GM19193 (cell line): Measurements from ENCODE around the gene SEPTIN2.
A peak's percentile ranks its signal among the peaks of the same experiment; 100 is the strongest.

Experiments used
- POLR2A ChIP-seq: IDR thresholded peaks from 4 replicates; pipeline ENCODE4 v1.6.1; 2011; ENCODE audit not compliant: insufficient read depth, insufficient read length; ENCODE audit errors: extremely low read depth

The SEPTIN2 gene

DNA sequence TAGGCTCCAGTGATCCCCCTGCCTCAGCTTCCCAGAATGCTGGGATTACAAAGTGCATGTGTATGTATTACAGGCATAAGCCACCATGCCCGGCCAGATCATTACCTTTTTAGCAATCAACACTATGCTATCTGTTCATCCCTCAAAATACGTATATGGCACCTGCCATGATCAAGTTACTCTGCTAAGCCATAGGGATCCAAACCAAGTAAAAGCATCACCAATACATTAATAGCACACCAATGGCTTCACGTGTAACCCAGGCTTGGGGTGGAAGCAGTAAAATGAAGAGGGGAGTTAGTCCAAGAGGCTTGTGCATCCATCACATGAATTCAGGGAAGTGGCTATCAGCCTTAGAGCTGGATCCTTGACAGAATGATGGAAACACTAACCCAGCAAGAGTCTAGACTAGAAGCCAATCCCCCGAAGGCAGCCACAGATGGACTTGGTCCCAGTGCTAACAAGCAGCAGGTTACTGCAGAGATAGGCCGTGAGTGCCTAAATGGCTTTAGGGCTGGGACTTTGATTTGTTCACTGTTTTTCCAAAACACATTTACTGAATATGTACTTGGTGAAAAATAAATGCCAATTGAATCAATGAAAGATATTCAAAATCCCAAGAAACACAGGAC is 11.6 kb upstream of the SEPTIN2 start:
- no peak for TF ChIP-seq POLR2A

GRCh38 chr2:241307055-241307454 is 8.7 kb upstream of the SEPTIN2 start:
- TF ChIP-seq POLR2A: no peak

DNA sequence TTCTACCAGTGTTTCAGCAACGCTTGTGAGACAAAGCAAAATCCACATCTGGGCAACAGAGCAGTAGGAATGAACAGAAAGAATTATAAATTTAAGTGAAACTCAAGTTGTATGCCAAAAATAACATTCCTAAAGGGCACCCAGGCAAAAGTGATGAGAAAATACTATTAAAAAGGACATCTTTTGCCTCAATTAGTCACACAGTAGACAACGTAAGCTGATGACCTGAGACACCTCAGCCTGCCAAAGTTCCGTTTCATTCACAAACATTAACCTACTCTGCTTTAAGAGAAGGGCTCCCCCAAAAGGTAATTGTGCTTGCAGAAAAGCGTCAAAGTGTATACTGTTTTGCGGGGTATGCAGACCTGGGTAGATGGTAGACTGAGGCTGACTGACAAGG is 7.5 kb upstream of the SEPTIN2 start:
- no peak for TF ChIP-seq POLR2A

GRCh38 chr2:241308832-241309500 is 6.8 kb upstream of the SEPTIN2 start:
- TF ChIP-seq POLR2A: no peak

DNA sequence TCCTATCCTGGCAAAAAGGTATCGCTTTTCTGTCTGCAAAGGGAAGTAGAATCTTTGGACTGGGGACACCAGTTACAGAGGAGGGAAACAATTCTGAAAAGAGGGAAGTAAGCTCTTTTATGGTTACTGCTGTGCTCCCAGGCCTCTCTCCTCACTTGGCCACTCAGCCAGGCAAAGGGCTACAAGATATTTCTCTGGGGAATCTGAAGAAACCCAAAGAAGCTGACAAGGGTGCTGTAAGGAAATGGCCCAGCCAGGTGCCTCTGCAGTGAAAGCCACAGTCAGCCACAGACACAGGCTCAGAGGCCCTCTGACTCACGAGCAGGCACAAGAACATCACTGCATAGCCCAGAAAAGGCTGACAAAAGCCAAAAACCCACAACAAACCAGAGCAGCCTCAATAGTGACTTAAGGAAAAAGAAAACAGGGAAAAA is 6.0 kb upstream of the SEPTIN2 start:
- no peak for TF ChIP-seq POLR2A

DNA sequence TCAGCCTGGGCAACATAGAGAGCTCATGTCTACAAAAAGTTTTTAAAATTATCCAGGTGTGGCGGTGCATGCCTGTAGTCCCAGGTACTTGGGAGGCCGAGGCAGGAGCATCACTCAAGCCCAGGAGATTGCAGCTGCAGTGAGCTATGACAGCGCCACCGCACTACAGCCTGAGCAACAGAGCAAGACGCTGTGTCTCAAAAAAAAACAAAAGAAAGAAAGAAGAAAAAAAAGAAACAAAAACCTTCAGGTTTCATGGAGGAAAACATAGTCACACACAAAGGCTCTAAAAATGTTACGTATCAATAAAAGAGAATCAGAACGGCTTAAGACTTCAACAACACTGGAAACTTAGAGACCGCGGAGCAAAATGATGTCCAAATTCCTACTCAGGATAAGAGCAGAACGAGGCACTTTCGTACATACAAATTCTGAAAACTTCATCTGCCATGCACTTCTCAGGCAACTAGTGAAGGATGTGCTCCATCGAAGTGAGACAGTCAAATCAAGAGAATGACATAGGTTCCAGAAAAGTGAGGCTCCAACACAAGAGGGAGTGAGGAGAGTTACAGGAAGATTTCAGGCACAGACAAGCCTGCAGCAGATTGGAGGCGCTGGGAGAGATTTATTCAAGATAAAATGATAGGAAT is 4.7 kb upstream of the SEPTIN2 start:
- no peak for TF ChIP-seq POLR2A

DNA sequence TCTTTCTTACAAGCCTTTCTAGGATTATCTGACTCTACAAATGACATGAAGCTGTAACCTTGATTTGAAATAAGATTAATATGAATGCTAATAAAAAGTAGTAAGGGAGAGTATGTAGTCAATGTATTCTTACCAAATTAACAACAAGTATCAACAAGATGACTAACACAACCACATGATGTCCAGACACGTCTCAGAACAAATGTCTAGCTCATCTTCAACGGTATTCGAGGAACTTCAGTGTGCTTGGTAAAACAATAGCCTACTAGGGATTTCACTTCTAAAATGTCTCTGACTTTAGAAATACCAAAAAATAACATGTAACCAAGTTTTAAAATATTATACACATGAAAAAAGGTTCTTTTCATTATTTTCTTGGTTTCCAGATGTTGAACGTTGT is 3.6 kb upstream of the SEPTIN2 start:
- TF ChIP-seq POLR2A: no peak

DNA sequence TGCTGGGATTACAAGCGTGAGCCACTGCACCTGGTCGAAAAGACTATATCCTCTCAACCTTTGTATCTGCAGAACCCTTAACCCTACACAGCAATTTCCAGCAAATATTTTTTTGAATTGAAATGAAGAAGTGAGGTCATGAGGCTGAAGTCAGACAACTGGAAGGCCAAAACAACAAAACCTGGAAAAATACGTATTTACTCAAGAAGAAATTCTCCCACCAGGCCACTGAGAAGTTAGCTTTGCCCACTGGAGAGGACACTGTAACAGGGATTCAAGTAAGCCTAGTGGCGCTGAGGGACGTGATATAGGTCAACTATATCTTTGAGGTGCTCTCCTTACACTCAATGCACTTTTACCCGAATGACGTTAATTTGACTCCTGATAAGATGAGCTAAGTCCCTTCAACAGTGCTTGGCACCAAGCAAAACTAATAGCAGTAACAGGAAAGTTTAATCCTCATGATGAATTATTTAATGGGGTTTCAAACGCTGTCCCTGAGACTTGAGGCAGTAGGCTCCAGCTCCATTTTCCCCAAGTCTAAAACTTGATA is 2.1 kb upstream of the SEPTIN2 start:
- no peak for TF ChIP-seq POLR2A

DNA sequence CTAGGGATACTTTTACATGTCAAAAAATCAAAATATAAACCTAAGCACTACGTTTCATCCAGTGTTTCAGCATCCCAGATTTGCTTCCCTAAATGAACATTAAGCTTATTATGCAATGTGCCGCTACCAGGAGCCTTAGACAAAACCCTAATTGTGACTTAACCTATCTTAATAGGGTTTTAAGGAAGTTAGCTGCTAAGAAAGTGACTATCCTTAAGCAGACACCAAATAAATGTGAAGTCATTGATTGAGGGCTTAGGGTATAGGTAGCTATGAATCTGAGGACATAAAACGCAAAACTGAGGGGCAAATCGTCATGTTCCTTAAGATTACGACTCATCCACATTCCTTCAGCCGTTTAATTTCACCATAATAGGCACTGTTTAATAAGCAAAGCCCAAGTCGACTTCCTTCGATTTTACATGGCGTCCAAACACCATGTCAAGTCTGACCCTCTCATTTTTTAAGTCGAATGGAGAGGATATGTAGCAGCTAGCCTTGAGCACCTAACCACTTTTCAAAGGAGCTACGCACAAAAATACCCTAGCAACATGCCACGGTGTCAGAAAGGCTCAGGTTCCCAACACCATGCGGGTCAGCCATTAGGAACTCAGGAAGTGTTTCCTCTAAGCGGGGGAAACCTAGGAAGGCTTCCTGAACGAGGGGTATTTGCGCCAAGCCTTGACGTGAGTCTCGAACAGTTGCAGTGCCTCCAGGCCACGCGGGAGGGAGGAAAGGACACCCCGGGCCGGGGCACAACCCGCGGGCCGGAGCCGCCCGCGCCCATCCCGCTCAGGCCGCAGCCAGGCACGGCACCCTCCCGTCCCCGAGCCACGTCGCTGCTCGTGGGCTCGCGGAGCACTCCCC is 1.3 kb upstream of the SEPTIN2 start:
- no peak for TF ChIP-seq POLR2A

- peak; percentile 94 for TF ChIP-seq POLR2A
Observed at GRCh38 chr2:241315093-241315878, 439 bp upstream of the SEPTIN2 start, which contains the start of gene HDLBP. Gene HDLBP, minus strand, starts transcription at chr2:241315672. Its CDS starts 48,803 bp downstream, at chr2:241266869.

DNA sequence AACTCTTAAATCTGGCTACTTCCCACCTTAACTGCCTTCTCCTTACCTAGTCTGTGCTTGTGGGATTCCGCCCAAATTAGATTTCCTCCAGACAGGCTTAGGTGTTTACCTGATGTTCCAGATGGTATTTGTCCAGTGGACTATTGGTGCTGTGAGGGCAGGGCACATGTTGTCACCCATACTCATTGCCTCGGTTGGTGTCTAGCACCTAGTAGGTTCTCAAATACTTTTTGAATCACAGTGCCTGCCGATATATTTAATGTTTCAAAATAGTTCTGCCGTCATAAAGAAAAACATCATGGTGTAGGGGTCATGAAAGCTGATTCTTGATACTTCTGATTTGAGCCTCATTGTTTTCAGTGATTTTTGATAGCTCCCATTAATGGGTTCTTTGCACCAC is 1.1 kb downstream of the SEPTIN2 start:
- no peak for TF ChIP-seq POLR2A

- TF ChIP-seq POLR2A: no peak
Observed at GRCh38 chr2:241317391-241317790, 1.7 kb downstream of the SEPTIN2 start.

DNA sequence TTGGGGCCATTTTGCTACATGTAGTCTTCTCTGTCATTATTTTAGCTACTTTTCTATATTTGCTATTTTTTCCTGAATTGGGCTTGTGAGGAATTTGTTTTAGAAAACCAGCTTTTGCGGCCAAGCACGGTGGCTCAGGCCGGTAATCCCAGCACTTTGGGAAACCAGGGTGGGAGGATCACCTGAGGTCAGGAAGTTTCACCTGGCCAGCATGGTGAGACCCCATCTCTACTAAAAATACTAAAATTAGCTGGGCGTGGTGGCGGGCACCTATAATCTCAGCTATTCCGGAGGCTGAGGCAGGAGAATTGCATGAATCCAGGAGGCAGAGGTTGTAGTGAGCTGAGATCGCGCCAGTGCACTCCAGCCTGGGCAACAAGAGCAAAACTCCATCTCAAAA is 4.7 kb downstream of the SEPTIN2 start:
- no peak for TF ChIP-seq POLR2A

GRCh38 chr2:241321033-241321432 is 5.3 kb downstream of the SEPTIN2 start:
- no peak for TF ChIP-seq POLR2A
